Natural killer cell treated with Interleukin-12 subunit alpha and Interleukin-12 subunit beta and Interleukin-15 and Interleukin-18, amount 100 ng/mL, for 72 hours (primary cell): ENCODE measurements around the gene EFNA1. TPM values are rescaled to one million over a fixed set of nuclear protein-coding genes. Genes with fewer than 3 reads are reported as not detected.
A peak's percentile ranks its signal among the peaks of the same experiment; 100 is the strongest.
"Not testable (repeated sequence)": the region's sequence is repeated elsewhere in the genome, so short reads cannot be mapped to it uniquely, and the experiment has no call there.

Source experiments
- ATAC-seq, 2 donors: fragments of 150-1000 bp; cut with Tn5 transposase in 1 of 2; sonication (Bioruptor Pico), chemical (Tn5 transposase) in 1 of 2; 2 replicates each; pipeline ENCODE4 v1.10.0; 2021
- DNase-seq: peaks from one replicate; pipeline ENCODE4 v3.0.0; 2022; ENCODE audit warnings: low spot score
- H3K27ac Mint-ChIP-seq, 2 donors: 1 replicate in 1 of 2; 2 replicates in 1 of 2; pipeline ENCODE4 v1.8.0; 2022; ENCODE audit warnings: mixed read lengths in 2 of 2, mild to moderate bottlenecking in 1 of 2, moderate library complexity in 1 of 2
- H3K27me3 Mint-ChIP-seq, 2 donors: 1 replicate in 1 of 2; 2 replicates in 1 of 2; pipeline ENCODE4 v1.8.0; 2022; ENCODE audit warnings: mixed read lengths in 2 of 2
- H3K36me3 Mint-ChIP-seq: one replicate; pipeline ENCODE4 v1.8.0; 2022; ENCODE audit warnings: mixed read lengths
- H3K4me1 Mint-ChIP-seq, 2 donors: 1 replicate in 1 of 2; 2 replicates in 1 of 2; pipeline ENCODE4 v1.8.0; 2022; ENCODE audit warnings: low read depth in 2 of 2, mixed read lengths in 2 of 2, mild to moderate bottlenecking in 1 of 2
- H3K4me3 Mint-ChIP-seq: one replicate; pipeline ENCODE4 v1.8.0; 2022; ENCODE audit warnings: mixed read lengths
- H3K9me3 Mint-ChIP-seq: 2 replicates; pipeline ENCODE4 v1.8.0; 2022; ENCODE audit warnings: mixed read lengths
- total RNA-seq, 2 donors: library from RNA; stranded (reverse); gene quantifications; one replicate each; pipeline ENCODE4 v1.2.3, GENCODE V29; 2022

EFNA1 gene
- total RNA-seq, 2 donors from 2014 or later, result not detected

- ATAC-seq (no peak), DNase-seq (peak; percentile 12)
- Mint-ChIP-seq H3K9me3 (no peaks in the 10 kb centered on the region), H3K4me3 (no peak overlapping the region), H3K27ac (no peak overlapping the region), H3K36me3 (no peaks in the 10 kb centered on the region), H3K27me3 (peaks cover 7 to 8% of the 10 kb centered on the region in 2 donors), H3K4me1 (no peaks in the 10 kb centered on the region)
Observed at GRCh38 chr1:155106862-155107261, 20.8 kb upstream of the EFNA1 start.

DNA sequence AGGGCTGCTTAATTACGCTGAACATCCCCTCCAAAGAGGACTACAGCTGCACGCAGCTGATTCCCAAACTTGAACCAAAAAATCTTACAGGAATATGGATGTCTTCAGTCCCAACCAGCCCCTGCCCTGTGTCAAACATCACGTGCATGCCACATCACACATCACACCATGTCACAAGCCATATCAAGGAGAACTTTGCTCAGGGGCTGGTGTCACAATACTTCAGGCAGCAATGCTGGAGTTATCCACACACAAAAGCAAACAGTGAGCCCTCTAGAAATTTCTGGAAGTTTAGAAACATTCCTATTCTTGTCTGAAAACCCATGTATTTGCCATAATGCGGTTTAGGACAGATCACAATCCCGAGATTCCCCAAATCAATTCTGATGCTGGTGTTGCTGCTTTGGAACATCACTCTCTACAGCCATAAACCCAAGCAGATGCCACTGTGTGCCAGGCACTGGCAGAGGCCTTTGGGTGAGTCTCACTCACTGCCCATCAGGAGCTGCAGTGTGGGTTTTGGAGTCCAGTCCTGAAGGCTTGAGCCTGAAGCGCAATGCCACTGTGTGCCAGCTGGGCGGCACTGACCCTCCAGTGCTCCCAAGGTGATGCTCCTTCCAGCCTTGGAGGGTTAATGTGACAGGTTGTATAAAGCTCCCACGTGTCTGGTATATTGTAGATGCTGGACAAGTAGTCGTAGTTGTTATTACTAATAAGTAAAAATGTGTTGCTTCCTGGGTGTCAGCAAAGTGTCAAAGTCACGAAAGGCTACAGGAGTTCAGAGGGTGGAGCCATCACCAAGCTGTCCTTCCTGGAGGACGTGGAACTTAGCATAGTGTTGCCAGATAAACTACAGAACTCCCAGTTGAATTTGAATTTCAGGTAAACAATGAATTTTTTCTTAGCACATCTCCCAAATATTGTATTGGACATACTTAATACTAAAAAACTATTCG, 20.1 kb upstream of the EFNA1 start:
- Mint-ChIP-seq H3K36me3 (no peaks in the 10 kb centered on the region), H3K4me1 (no peaks in the 10 kb centered on the region), H3K27me3 (peaks cover 7 to 8% of the 10 kb centered on the region in 2 donors)

GRCh38 chr1:155108296-155108695, 19.4 kb upstream of the EFNA1 start:
- H3K9me3 Mint-ChIP-seq, result no peaks in the 10 kb centered on the region
- H3K27ac Mint-ChIP-seq, result no peak overlapping the region

More for the DNA sequence above, 20.1 kb upstream of the EFNA1 start:
- DNase-seq (no peak), ATAC-seq (no peak)
- no peak overlapping the region for H3K27ac Mint-ChIP-seq
- no peaks in the 10 kb centered on the region for H3K9me3 Mint-ChIP-seq
- H3K4me3 Mint-ChIP-seq, result no peak overlapping the region

DNA sequence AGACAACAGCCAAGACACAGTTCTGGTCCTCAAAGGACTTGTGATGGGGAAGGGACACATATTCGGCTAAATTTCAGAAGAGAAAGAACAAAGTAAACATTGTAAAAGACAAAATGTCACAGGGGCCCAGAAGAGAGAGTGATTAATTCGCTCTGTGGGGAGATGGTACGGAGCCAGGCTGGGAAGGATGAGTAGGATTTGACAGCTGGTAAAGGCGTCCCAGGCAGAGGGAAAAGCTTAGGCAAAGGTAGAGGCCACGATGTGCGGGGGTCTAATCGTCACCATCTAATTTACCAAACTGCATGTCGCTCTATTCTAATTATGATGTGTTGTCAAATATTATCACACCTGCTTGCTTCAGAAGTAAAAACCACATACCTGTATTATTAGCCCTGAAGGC, 17.3 kb upstream of the EFNA1 start:
- Mint-ChIP-seq H3K36me3 (no peaks in the 10 kb centered on the region), H3K27ac (no peak overlapping the region), H3K9me3 (no peaks in the 10 kb centered on the region), H3K4me1 (no peaks in the 10 kb centered on the region), H3K27me3 (peaks cover 3 to 6% of the 10 kb centered on the region in 2 donors), H3K4me3 (no peak overlapping the region)
- DNase-seq (no peak), ATAC-seq (no peak)

More at GRCh38 chr1:155108296-155108695, 19.4 kb upstream of the EFNA1 start:
- H3K4me3 Mint-ChIP-seq, result no peak overlapping the region
- no peaks in the 10 kb centered on the region for H3K36me3 Mint-ChIP-seq
- DNase-seq (no peak), ATAC-seq (no peak)
- no peaks in the 10 kb centered on the region for H3K4me1 Mint-ChIP-seq
- H3K27me3 Mint-ChIP-seq, result peaks cover 7 to 8% of the 10 kb centered on the region in 2 donors

DNA sequence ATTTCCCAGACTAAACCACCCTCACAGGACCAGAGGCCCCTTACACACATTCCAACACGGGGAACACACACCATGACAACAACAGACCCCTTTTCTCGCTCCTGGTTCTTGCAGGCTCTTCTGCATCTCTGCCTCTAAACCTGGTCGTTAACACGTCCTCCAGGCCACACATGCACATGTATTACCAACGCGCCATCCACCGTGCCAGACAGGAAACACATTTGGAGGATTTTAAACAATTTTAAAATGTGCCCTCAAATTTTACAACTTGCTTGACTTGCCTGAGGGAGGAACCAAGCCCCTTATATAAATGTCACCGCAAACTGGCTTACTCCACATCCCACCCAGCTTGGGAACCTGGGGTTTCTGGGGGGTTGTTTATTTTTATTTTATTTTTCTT, 16.9 kb upstream of the EFNA1 start:
- Mint-ChIP-seq H3K27me3 (peaks cover 0 to 2% of the 10 kb centered on the region in 2 donors), H3K27ac (no peak overlapping the region), H3K9me3 (no peaks in the 10 kb centered on the region), H3K4me1 (no peaks in the 10 kb centered on the region), H3K36me3 (no peaks in the 10 kb centered on the region), H3K4me3 (no peak overlapping the region)
- ATAC-seq, result no peak
- no peak for DNase-seq

DNA sequence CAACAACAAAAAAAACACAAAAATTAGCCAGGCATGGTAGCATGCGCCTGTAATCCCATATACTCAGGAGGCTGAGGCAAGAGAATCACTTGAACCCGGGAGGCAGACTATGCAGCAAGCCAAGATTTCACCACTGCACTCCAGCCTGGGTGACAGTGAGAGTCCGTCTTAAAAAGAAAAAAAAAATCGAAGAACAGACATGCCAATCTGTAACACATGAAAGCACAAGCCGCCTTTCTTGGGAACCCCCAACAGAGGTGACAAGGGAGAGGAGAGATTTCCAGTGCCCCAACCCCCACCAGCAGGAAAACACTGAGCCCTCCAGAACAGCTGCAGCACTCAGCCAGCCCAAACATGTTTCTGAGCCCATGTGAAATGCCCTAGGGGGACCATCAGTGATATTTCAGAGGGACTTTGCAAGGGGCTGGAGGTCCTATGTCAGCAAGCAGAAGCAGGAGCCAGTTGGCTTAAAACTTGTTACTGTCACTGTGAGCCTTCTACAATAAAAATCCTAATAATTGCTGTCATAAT, 14.2 kb upstream of the EFNA1 start:
- Mint-ChIP-seq H3K9me3 (no peaks in the 10 kb centered on the region), H3K4me1 (no peaks in the 10 kb centered on the region), H3K27ac (no peak overlapping the region), H3K4me3 (no peak overlapping the region), H3K27me3 (peaks cover 0 to 6% of the 10 kb centered on the region in 2 donors), H3K36me3 (no peaks in the 10 kb centered on the region)
- DNase-seq (no peak), ATAC-seq (no peak)

DNA sequence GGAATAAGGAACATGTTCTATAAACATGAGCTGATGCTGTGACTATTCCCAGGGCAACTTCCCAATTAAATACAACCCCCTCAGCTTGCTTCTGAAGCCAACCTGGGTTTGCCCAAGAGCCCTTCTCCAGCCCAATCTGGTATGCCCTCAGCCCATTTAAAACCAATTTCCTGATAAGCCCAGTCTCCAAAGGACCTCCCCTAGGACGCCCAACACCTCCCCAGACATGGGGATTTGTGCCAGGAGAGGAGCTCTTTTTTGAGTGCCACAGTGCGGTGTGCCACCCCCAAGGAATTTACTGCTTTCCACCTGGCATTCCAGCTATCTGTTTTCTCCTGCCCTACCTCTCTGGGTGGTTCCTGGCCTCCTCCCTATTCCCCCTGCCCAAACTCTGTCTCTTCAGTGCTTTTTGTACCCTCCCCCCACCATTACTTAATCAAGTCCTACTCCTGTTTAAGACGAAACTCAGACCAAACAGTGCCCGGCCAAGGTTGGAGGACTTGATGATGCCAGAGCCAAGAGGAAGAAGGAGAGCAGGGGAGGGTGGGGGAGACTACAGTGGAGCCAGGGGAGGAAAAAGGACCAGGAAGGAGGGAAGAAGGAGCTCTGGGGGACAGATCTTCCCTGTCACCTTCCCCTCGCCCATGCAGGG, 11.4 kb upstream of the EFNA1 start:
- H3K9me3 Mint-ChIP-seq, result no peaks in the 10 kb centered on the region
- H3K36me3 Mint-ChIP-seq, result no peaks in the 10 kb centered on the region
- ATAC-seq (no peak), DNase-seq (peak; percentile 32)
- no peaks in the 10 kb centered on the region for H3K4me1 Mint-ChIP-seq
- no peak overlapping the region for H3K27ac Mint-ChIP-seq
- H3K27me3 Mint-ChIP-seq, result peaks cover 6 to 12% of the 10 kb centered on the region in 2 donors
- no peak overlapping the region for H3K4me3 Mint-ChIP-seq

DNA sequence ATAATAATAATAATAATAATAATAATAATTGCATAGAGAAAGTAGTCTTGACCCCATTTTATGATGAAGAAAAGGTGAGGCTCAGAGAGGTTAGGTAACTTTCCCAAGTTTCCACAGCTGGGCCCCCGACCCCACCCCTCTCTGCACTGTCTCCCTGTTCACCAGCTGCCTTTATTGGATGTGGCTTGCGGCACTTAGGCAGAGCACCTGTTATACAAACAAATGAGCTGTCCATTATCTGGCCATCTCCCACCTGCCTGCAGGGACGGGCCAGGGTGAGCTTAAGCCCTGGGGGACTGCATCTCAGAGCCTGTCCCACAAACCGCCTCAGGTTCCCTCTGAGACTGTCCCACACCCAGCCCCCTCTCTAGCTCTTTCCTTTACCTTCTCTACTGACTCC, 10.1 kb upstream of the EFNA1 start:
- Mint-ChIP-seq H3K9me3 (no peaks in the 10 kb centered on the region), H3K27ac (no peak overlapping the region), H3K4me1 (no peaks in the 10 kb centered on the region), H3K4me3 (no peak overlapping the region), H3K36me3 (no peaks in the 10 kb centered on the region), H3K27me3 (peaks cover 6 to 11% of the 10 kb centered on the region in 2 donors)
- ATAC-seq (no peak), DNase-seq (peak; percentile 12)

DNA sequence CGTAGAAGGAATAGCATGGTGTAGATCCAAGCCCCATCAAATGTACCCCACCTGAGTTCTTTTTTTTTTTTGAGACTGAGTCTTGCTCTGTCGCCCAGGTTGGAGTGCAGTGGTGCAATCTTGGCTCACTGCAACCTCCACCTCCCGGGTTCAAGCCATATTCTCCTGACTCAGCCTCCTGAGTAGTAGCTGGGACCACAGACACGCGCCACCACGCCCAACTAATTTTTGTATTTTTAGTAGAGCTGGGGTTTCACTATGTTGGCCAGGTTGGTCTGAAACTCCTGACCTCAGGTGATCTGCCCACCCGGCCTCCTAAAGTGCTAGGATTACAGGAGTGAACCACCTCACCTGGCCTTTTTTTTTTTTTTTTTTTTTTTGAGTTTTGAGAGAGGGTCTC, 9.6 kb upstream of the EFNA1 start:
- not testable (repeated sequence) for H3K4me1 Mint-ChIP-seq, H3K27ac Mint-ChIP-seq, H3K4me3 Mint-ChIP-seq

DNA sequence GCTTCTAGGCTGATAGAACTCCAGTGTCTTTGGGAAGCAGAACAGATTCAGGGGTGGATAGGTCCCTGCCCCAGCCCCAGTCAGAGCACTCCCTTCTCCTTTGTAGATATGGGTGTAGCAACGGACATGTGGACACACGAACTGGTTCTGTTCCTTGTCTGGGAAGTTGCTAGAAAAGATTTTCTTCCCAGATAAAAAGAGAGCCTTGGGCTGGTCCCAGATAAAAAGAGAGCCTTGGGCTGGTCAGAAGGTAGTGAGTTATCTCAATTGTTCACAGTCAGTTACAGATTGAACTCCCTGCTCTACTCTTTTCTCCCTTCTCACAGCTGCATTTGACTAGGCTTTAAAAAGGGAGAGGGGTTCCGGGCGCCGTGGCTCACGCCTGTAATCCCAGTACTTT, 7.4 kb upstream of the EFNA1 start:
- DNase-seq, result no peak
- ATAC-seq, result no peak
- no peaks in the 10 kb centered on the region for H3K36me3 Mint-ChIP-seq
- H3K27me3 Mint-ChIP-seq, result peaks cover 6 to 11% of the 10 kb centered on the region in 2 donors
- H3K27ac Mint-ChIP-seq, result no peak overlapping the region
- no peaks in the 10 kb centered on the region for H3K9me3 Mint-ChIP-seq
- H3K4me1 Mint-ChIP-seq, result no peaks in the 10 kb centered on the region
- no peak overlapping the region for H3K4me3 Mint-ChIP-seq

More for the DNA sequence above, 9.6 kb upstream of the EFNA1 start:
- ATAC-seq, H3K9me3 Mint-ChIP-seq, H3K36me3 Mint-ChIP-seq: not testable (repeated sequence)
- peaks cover 6 to 11% of the 10 kb centered on the region in 2 donors for H3K27me3 Mint-ChIP-seq
- DNase-seq, result peak; percentile 23

GRCh38 chr1:155121249-155121648, 6.4 kb upstream of the EFNA1 start:
- H3K4me3 Mint-ChIP-seq, result no peak overlapping the region
- H3K4me1 Mint-ChIP-seq, result no peaks in the 10 kb centered on the region
- H3K27me3 Mint-ChIP-seq, result peaks cover 6 to 14% of the 10 kb centered on the region in 2 donors
- no peaks in the 10 kb centered on the region for H3K36me3 Mint-ChIP-seq
- H3K27ac Mint-ChIP-seq, result no peak overlapping the region
- H3K9me3 Mint-ChIP-seq, result no peaks in the 10 kb centered on the region
- DNase-seq, result peak; percentile 32
- no peak for ATAC-seq

- no peak overlapping the region for H3K4me3 Mint-ChIP-seq
- ATAC-seq, result no peak
- no peak overlapping the region for H3K27ac Mint-ChIP-seq
- no peaks in the 10 kb centered on the region for H3K36me3 Mint-ChIP-seq
- peaks cover 15% of the 10 kb centered on the region in 2 donors for H3K27me3 Mint-ChIP-seq
- H3K9me3 Mint-ChIP-seq, result no peaks in the 10 kb centered on the region
- peaks cover 7% of the 10 kb centered on the region in 2 donors for H3K4me1 Mint-ChIP-seq
- DNase-seq, result no peak
Observed at GRCh38 chr1:155122308-155122707, 5.4 kb upstream of the EFNA1 start.

DNA sequence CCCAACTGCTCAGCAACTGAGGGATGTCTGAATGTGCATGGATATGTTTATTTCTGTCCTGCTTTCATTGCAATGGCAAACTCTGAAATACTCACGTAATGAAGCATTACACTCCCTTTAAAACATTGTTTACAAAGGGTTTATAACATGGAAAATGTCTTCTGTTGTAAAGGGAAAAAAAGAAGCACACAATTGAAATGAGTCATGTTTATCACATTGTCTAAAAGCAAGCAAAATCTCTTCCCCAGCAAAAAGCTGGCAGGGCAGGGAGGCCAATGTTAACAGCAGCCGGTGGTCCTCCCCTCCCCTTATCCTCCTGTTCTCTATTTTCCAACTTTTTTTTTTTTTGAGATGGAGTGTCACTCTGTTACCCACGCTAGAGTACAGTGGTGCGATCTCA, 3.9 kb upstream of the EFNA1 start:
- H3K4me1 Mint-ChIP-seq, result peaks cover 18 to 20% of the 10 kb centered on the region in 2 donors
- H3K27ac Mint-ChIP-seq, result no peak overlapping the region
- ATAC-seq (no peak), DNase-seq (no peak)
- peaks cover 21 to 23% of the 10 kb centered on the region in 2 donors for H3K27me3 Mint-ChIP-seq
- no peaks in the 10 kb centered on the region for H3K9me3 Mint-ChIP-seq
- no peak overlapping the region for H3K4me3 Mint-ChIP-seq
- H3K36me3 Mint-ChIP-seq, result no peaks in the 10 kb centered on the region
